Fibroblast of mammary gland (primary cell): ENCODE data around the gene CEP41.

Experiments
- DNase-seq: peaks from one replicate; pipeline ENCODE4 v3.0.0-alpha.2; 2010; ENCODE audit warnings: low read depth
- H3K4me3 ChIP-seq: 2 replicates; pipeline ENCODE4 v1.5.1; 2011; ENCODE audit warnings: low read depth, mild to moderate bottlenecking, low read length, moderate library complexity; ENCODE audit not compliant: control insufficient read depth
- TF ChIP-seq, protein P1 (sequence below): conservative IDR thresholded peaks from 2 replicates; pipeline ENCODE4 v1.5.1; 2011; ENCODE audit warnings: low read depth, low read length, inconsistent platforms; ENCODE audit not compliant: control insufficient read depth, insufficient read depth

The CEP41 gene

GRCh38 chr7:130356876-130357611, 83.8 kb downstream of the CEP41 start:
- TF ChIP-seq, protein P1, sequence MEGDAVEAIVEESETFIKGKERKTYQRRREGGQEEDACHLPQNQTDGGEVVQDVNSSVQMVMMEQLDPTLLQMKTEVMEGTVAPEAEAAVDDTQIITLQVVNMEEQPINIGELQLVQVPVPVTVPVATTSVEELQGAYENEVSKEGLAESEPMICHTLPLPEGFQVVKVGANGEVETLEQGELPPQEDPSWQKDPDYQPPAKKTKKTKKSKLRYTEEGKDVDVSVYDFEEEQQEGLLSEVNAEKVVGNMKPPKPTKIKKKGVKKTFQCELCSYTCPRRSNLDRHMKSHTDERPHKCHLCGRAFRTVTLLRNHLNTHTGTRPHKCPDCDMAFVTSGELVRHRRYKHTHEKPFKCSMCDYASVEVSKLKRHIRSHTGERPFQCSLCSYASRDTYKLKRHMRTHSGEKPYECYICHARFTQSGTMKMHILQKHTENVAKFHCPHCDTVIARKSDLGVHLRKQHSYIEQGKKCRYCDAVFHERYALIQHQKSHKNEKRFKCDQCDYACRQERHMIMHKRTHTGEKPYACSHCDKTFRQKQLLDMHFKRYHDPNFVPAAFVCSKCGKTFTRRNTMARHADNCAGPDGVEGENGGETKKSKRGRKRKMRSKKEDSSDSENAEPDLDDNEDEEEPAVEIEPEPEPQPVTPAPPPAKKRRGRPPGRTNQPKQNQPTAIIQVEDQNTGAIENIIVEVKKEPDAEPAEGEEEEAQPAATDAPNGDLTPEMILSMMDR = no peak
- no peak overlapping the region for H3K4me3 ChIP-seq
- DNase-seq = peak; percentile 92

DNA sequence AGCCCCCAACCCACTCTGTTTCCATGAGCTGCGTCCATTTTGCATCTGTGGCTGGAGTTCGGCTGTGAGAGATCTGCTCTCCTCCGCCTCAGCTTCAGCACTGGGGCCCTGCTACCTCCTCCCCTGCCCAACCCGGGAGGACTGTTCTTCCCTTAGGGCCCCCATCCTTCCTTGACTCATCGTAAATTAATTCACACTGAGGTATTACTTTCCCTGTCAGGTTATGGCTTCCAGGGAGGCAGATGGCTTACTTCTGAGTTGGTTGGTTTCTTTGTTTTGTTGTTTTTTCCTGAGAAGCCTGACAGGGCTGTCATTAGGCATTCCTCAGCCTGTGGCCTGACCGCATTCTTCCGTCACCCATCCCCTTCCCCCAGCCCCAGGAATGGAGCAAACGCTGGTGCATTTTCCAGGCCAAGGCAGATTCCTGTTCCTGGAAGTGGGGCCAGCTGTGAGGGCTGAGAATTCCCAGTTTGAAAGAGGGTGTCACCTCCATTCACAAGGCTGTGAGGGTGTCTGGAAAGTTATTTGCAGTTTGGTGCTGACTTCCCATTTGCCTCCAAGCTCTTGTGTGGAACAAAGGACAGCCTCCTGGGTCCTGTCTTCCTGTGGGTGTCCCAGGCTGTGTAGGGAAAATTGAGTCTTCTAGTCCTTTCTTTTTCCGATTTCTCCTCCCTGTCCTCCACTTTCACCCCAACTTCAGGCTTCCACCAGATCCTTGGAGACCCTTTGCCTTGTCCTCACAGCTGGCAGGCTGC, 84.5 kb downstream of the CEP41 start:
- H3K4me3 ChIP-seq = no peak overlapping the region
- TF ChIP-seq, protein P1 = no peak

GRCh38 chr7:130353196-130353595, 87.6 kb downstream of the CEP41 start:
- no peak for DNase-seq
- TF ChIP-seq, protein P1 = no peak
- no peak overlapping the region for H3K4me3 ChIP-seq

More for the DNA sequence above, 84.5 kb downstream of the CEP41 start:
- DNase-seq = peak; percentile 95

DNA sequence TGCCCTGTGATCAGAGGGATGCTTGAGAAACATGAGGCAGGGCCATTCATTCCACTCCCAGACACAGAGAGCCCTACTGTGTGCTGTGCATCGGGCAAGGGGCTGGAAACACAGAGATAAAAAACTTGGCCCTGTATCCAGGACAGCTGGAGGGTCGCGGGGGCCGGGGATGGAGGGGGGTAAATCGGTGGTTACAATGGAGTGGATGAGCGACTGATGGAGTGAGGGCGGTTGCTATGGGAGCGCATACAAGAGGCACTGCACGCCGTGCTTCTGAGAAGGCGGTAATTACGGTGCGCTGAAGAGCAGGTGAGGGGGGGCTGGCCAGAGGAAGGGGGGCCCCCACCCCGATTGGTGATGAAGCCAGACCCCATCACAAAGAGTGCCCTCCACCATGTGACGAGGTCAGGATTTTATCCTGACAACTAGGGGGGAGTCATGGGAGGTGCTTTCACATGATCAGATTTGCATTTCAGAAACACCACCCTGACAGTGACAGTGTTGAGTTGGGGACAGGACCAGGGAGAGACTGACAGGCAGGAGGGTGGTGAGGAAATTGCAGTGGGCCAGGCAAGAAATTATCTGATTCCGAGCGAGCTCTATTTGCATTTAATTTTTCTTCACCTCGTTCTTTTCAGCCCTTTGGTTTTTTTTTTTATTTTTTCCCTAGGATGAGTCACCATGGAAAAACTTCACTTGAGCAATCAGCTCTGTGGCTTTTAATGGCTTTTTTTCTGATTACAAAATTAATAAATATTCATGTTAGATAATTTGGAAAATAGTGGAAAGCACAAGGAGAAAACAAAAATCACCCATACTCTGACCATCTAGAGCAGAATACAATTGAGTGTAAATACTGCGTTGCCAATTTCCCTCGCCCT, 88.4 kb downstream of the CEP41 start:
- peak overlapping the region; percentile 33 for H3K4me3 ChIP-seq
- TF ChIP-seq, protein P1 = no peak
- DNase-seq = peak; percentile 72

DNA sequence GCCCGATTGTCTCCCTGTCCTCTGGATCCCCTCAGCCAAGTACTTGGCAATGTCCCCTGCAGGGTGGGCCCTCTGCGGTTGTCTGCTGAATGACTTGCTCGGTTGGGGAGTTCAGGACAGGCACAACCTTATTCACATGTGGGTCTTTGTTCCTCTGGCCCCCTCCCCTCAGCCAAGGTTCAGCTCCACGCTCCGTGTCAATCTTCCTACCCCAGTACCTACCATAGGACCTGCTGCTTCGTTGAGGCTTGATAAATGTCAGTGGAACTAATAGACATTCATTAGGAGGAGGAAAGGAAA, 89.1 kb downstream of the CEP41 start:
- TF ChIP-seq, protein P1 = no peak
- H3K4me3 ChIP-seq = no peak overlapping the region
- DNase-seq = no peak

- peak; percentile 46 for DNase-seq
- TF ChIP-seq, protein P1 = no peak
- H3K4me3 ChIP-seq = no peak overlapping the region
Observed at GRCh38 chr7:130350945-130351790, 89.6 kb downstream of the CEP41 start.
